C4-2B (cell line): ENCODE results near the gene MSL2.
A peak's percentile ranks its signal among the peaks of the same experiment; 100 is the strongest.
"Not testable (repeated sequence)": the region's sequence is repeated elsewhere in the genome, so short reads cannot be mapped to it uniquely, and the experiment has no call there.

Source experiments
- H3K27ac ChIP-seq: fragments of 450-650 bp; 2 replicates; pipeline ENCODE4 v1.5.1; 2017
- CTCF ChIP-seq: fragments of 450-650 bp; conservative IDR thresholded peaks from 2 replicates; pipeline ENCODE4 v1.5.1; 2017; ENCODE audit warnings: mild to moderate bottlenecking
- ZFX ChIP-seq: fragments of 450-650 bp; IDR thresholded peaks from 2 replicates; pipeline ENCODE4 v1.6.1; 2017

Gene MSL2

GRCh38 chr3:136196401-136197158 lies 445 bp upstream of the MSL2 start:
- TF ChIP-seq ZFX (peak; percentile 96), CTCF (no peak)
- peak overlapping the region; percentile 94 for H3K27ac ChIP-seq

GRCh38 chr3:136195258-136196063 lies 674 bp downstream of the MSL2 start:
- peak overlapping the region; percentile 94 for H3K27ac ChIP-seq
- TF ChIP-seq CTCF, result no peak
- TF ChIP-seq ZFX, result peak; percentile 98

GRCh38 chr3:136194409-136195257 lies 1.5 kb downstream of the MSL2 start:
- TF ChIP-seq ZFX (no peak), CTCF (no peak)
- peak overlapping the region; percentile 94 for H3K27ac ChIP-seq

GRCh38 chr3:136193278-136194054 lies 2.7 kb downstream of the MSL2 start:
- TF ChIP-seq ZFX, result no peak
- no peak for TF ChIP-seq CTCF
- H3K27ac ChIP-seq, result no peak overlapping the region

- TF ChIP-seq CTCF (no peak), ZFX (no peak)
- H3K27ac ChIP-seq, result no peak overlapping the region
Observed at GRCh38 chr3:136192831-136193230, 3.3 kb downstream of the MSL2 start.

- H3K27ac ChIP-seq, result not testable (repeated sequence)
Observed at GRCh38 chr3:136192195-136192594, 3.9 kb downstream of the MSL2 start.

- no peak overlapping the region for H3K27ac ChIP-seq
- TF ChIP-seq CTCF (no peak), ZFX (no peak)
Observed at GRCh38 chr3:136189859-136190617, 6.1 kb downstream of the MSL2 start.
